GM19452 (cell line): ENCODE measurements around the gene ANKRD17.
A peak's percentile ranks its signal among the peaks of the same experiment; 100 is the strongest.
"Not testable (repeated sequence)": the region's sequence is repeated elsewhere in the genome, so short reads cannot be mapped to it uniquely, and the experiment has no call there.

Experiments used
- ATAC-seq: cut with Tn5 transposase; IDR thresholded peaks from one replicate; pipeline ENCODE4 v1.9.1; 2021; ENCODE audit not compliant: unreplicated experiment

ANKRD17 gene

GRCh38 chr4:73206236-73206635 is 52.4 kb downstream of the ANKRD17 start:
- ATAC-seq: no peak

GRCh38 chr4:73205482-73205881 is 53.1 kb downstream of the ANKRD17 start:
- no peak for ATAC-seq

- ATAC-seq: not testable (repeated sequence)
Observed at GRCh38 chr4:73203976-73204375, 54.6 kb downstream of the ANKRD17 start.

GRCh38 chr4:73197220-73197619 is 61.4 kb downstream of the ANKRD17 start:
- ATAC-seq: no peak

GRCh38 chr4:73194064-73194463 is 64.5 kb downstream of the ANKRD17 start:
- no peak for ATAC-seq

- no peak for ATAC-seq
Observed at GRCh38 chr4:73193659-73194058, 64.9 kb downstream of the ANKRD17 start.

- peak; percentile 65 for ATAC-seq
Observed at GRCh38 chr4:73193155-73193554, 65.4 kb downstream of the ANKRD17 start.

- no peak for ATAC-seq
Observed at GRCh38 chr4:73189274-73189810, 69.3 kb downstream of the ANKRD17 start.

- no peak for ATAC-seq
Observed at GRCh38 chr4:73187325-73187724, 71.3 kb downstream of the ANKRD17 start.

GRCh38 chr4:73185903-73186302 is 72.7 kb downstream of the ANKRD17 start:
- ATAC-seq: no peak

GRCh38 chr4:73181231-73181630 is 77.4 kb downstream of the ANKRD17 start:
- no peak for ATAC-seq

- ATAC-seq: no peak
Observed at GRCh38 chr4:73178389-73178788, 80.2 kb downstream of the ANKRD17 start.

GRCh38 chr4:73172161-73172560 is 86.4 kb downstream of the ANKRD17 start:
- ATAC-seq: no peak

- ATAC-seq: no peak
Observed at GRCh38 chr4:73170518-73171198, 87.9 kb downstream of the ANKRD17 start.

GRCh38 chr4:73166212-73166611 is 92.4 kb downstream of the ANKRD17 start:
- ATAC-seq: no peak

GRCh38 chr4:73161527-73162185 is 96.9 kb downstream of the ANKRD17 start:
- ATAC-seq: no peak

- ATAC-seq: no peak
Observed at GRCh38 chr4:73156394-73156793, 102.2 kb downstream of the ANKRD17 start.

- no peak for ATAC-seq
Observed at GRCh38 chr4:73152893-73153292, 105.7 kb downstream of the ANKRD17 start.

- no peak for ATAC-seq
Observed at GRCh38 chr4:73142995-73143547, 115.5 kb downstream of the ANKRD17 start.

GRCh38 chr4:73139991-73140390 is 118.6 kb downstream of the ANKRD17 start:
- ATAC-seq: no peak

- ATAC-seq: no peak
Observed at GRCh38 chr4:73139245-73139644, 119.4 kb downstream of the ANKRD17 start.

GRCh38 chr4:73137121-73137520 is 121.5 kb downstream of the ANKRD17 start:
- no peak for ATAC-seq
